Measurements from ENCODE around the gene SMOC2.

The SMOC2 gene

DNA sequence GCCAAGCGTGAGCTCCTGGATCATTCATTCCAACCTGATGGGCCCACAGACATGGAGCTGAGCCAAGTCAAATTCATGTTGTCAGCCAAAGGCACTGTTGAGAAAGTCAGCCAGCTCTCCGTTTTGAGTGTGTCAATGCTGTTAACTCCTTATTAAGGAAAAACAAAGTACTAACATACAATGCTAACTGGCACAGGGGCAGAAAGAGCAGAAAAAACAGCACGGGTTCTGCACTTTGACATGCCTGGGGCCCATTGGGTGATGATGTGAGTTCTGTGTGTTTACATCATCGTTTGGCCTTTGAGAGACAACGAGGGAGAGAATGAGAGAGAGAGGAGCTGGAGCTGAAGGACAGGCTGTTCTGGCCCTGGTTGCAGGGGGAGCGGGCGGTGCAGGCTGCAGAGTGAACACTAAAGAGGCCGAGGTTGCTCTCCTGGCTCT is 85.9 kb downstream of the SMOC2 start (continued):
- TF ChIP-seq, protein P1, sequence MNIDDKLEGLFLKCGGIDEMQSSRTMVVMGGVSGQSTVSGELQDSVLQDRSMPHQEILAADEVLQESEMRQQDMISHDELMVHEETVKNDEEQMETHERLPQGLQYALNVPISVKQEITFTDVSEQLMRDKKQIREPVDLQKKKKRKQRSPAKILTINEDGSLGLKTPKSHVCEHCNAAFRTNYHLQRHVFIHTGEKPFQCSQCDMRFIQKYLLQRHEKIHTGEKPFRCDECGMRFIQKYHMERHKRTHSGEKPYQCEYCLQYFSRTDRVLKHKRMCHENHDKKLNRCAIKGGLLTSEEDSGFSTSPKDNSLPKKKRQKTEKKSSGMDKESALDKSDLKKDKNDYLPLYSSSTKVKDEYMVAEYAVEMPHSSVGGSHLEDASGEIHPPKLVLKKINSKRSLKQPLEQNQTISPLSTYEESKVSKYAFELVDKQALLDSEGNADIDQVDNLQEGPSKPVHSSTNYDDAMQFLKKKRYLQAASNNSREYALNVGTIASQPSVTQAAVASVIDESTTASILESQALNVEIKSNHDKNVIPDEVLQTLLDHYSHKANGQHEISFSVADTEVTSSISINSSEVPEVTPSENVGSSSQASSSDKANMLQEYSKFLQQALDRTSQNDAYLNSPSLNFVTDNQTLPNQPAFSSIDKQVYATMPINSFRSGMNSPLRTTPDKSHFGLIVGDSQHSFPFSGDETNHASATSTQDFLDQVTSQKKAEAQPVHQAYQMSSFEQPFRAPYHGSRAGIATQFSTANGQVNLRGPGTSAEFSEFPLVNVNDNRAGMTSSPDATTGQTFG (tag by site-specific recombination; IDR thresholded peaks at IDR 0.05; ENCODE audit: borderline replicate concordance), result no peak
- TF ChIP-seq ZNF768 (tag by site-specific recombination; IDR thresholded peaks at IDR 0.05), result no peak
- TF ChIP-seq ZNF184 (tag by site-specific recombination; IDR thresholded peaks at IDR 0.05), result no peak
- TF ChIP-seq, protein P2, sequence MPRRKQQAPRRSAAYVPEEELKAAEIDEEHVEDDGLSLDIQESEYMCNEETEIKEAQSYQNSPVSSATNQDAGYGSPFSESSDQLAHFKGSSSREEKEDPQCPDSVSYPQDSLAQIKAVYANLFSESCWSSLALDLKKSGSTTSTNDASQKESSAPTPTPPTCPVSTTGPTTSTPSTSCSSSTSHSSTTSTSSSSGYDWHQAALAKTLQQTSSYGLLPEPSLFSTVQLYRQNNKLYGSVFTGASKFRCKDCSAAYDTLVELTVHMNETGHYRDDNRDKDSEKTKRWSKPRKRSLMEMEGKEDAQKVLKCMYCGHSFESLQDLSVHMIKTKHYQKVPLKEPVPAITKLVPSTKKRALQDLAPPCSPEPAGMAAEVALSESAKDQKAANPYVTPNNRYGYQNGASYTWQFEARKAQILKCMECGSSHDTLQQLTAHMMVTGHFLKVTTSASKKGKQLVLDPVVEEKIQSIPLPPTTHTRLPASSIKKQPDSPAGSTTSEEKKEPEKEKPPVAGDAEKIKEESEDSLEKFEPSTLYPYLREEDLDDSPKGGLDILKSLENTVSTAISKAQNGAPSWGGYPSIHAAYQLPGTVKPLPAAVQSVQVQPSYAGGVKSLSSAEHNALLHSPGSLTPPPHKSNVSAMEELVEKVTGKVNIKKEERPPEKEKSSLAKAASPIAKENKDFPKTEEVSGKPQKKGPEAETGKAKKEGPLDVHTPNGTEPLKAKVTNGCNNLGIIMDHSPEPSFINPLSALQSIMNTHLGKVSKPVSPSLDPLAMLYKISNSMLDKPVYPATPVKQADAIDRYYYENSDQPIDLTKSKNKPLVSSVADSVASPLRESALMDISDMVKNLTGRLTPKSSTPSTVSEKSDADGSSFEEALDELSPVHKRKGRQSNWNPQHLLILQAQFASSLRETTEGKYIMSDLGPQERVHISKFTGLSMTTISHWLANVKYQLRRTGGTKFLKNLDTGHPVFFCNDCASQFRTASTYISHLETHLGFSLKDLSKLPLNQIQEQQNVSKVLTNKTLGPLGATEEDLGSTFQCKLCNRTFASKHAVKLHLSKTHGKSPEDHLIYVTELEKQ (tag by site-specific recombination; IDR thresholded peaks at IDR 0.05; ENCODE audit: borderline replicate concordance), result no peak
- no peak for TF ChIP-seq ZNF626 (tag by site-specific recombination; IDR thresholded peaks at IDR 0.05)
- no peak for TF ChIP-seq ZNF629 (tag by site-specific recombination; IDR thresholded peaks at IDR 0.05)

DNA sequence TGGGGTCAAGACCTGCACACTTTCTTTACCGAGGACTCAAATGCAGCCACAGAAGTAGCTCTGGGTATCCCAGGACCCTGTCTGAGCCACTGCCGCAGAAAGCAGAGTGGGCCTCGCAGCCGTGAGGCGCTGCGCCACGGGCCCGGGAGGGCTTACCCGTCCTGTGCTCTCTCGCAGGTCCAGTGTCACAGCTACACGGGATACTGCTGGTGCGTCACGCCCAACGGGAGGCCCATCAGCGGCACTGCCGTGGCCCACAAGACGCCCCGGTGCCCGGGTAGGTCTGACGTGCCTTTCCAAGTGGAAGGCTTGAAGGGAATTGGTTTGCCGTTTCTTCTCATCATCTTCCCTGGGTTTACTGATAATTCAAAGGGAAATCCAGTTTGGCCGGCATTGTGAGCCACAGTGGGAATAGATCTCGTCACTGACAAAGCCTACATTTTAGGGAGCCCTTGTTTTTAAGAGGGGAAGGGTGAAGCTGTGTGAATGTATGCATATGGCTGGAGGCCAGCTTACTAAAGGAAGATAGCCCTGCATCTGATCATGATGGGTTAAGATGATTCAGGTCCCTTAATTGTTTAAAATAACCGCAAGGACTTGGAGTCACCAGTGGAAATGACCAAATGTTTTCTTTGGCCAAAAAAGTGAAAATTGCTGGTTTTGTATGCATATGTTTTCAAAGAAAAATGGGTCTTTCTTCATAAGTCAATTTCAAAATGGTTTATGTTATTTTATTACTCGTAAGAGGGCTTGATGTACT is 86.6 kb downstream of the SMOC2 start:
- ChIA-PET CTCF (interaction anchor here (0.7 kb wide), 1 partner anchor 9 kb away, joined by 3 read pairs; no protein-coding TSS in a partner anchor), POLR2A (no interaction called here)
- Histone ChIP-seq H3K9me3 (ENCODE audit: control insufficient read depth, insufficient read depth, low read depth, low read length) (no peaks in the 10 kb centered on the region), H3K36me3 (ENCODE audit: control insufficient read depth in 2 of 2, insufficient read depth in 1 of 2, low read length in 2 of 2) (no peaks in the 10 kb centered on the region), H3K4me1 (ENCODE audit: control insufficient read depth, insufficient read depth, low read length) (no peaks in the 10 kb centered on the region), H3K4me3 (ENCODE audit: low read depth, low read length) (no peak overlapping the region), H3K27ac (ENCODE audit: extremely low read depth, low read depth, low read length) (no peak overlapping the region)
- TF ChIP-seq, protein P3, sequence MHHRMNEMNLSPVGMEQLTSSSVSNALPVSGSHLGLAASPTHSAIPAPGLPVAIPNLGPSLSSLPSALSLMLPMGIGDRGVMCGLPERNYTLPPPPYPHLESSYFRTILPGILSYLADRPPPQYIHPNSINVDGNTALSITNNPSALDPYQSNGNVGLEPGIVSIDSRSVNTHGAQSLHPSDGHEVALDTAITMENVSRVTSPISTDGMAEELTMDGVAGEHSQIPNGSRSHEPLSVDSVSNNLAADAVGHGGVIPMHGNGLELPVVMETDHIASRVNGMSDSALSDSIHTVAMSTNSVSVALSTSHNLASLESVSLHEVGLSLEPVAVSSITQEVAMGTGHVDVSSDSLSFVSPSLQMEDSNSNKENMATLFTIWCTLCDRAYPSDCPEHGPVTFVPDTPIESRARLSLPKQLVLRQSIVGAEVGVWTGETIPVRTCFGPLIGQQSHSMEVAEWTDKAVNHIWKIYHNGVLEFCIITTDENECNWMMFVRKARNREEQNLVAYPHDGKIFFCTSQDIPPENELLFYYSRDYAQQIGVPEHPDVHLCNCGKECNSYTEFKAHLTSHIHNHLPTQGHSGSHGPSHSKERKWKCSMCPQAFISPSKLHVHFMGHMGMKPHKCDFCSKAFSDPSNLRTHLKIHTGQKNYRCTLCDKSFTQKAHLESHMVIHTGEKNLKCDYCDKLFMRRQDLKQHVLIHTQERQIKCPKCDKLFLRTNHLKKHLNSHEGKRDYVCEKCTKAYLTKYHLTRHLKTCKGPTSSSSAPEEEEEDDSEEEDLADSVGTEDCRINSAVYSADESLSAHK (tag by site-specific recombination; IDR thresholded peaks at IDR 0.05), result no peak
- TF ChIP-seq ZNF132 (tag by site-specific recombination; IDR thresholded peaks at IDR 0.05; ENCODE audit: borderline replicate concordance), result no peak
- no peak for TF ChIP-seq ZNF529 (tag by site-specific recombination; IDR thresholded peaks at IDR 0.05; ENCODE audit: insufficient replicate concordance)
- TF ChIP-seq, protein P4, sequence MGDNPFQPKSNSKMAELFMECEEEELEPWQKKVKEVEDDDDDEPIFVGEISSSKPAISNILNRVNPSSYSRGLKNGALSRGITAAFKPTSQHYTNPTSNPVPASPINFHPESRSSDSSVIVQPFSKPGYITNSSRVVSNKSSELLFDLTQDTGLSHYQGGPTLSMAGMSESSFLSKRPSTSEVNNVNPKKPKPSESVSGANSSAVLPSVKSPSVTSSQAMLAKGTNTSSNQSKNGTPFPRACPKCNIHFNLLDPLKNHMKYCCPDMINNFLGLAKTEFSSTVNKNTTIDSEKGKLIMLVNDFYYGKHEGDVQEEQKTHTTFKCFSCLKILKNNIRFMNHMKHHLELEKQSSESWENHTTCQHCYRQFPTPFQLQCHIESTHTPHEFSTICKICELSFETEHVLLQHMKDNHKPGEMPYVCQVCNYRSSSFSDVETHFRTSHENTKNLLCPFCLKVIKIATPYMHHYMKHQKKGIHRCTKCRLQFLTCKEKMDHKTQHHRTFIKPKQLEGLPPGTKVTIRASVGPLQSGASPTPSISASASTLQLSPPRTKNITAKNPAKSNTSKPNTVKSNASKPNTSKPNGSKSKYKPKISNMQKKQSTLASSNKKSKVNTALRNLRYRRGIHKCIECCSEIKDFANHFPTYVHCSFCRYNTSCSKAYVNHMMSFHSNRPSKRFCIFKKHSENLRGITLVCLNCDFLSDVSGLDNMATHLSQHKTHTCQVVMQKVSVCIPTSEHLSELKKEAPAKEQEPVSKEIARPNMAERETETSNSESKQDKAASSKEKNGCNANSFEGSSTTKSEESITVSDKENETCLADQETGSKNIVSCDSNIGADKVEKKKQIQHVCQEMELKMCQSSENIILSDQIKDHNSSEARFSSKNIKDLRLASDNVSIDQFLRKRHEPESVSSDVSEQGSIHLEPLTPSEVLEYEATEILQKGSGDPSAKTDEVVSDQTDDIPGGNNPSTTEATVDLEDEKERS (tag by site-specific recombination; IDR thresholded peaks at IDR 0.05), result no peak
- TF ChIP-seq, protein P5, sequence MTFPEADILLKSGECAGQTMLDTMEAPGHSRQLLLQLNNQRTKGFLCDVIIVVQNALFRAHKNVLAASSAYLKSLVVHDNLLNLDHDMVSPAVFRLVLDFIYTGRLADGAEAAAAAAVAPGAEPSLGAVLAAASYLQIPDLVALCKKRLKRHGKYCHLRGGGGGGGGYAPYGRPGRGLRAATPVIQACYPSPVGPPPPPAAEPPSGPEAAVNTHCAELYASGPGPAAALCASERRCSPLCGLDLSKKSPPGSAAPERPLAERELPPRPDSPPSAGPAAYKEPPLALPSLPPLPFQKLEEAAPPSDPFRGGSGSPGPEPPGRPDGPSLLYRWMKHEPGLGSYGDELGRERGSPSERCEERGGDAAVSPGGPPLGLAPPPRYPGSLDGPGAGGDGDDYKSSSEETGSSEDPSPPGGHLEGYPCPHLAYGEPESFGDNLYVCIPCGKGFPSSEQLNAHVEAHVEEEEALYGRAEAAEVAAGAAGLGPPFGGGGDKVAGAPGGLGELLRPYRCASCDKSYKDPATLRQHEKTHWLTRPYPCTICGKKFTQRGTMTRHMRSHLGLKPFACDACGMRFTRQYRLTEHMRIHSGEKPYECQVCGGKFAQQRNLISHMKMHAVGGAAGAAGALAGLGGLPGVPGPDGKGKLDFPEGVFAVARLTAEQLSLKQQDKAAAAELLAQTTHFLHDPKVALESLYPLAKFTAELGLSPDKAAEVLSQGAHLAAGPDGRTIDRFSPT (tag by site-specific recombination; IDR thresholded peaks at IDR 0.05), result no peak
- TF ChIP-seq GLIS1 (tag by site-specific recombination; IDR thresholded peaks at IDR 0.05), result no peak
- TF ChIP-seq ZNF292 (tag by site-specific recombination; IDR thresholded peaks at IDR 0.05; ENCODE audit: borderline replicate concordance, low read depth), result no peak

All from HEK293 (cell line).